GM21723 (cell line): ENCODE measurements around the gene PACRG.

Experiments
- ATAC-seq: cut with Tn5 transposase; IDR thresholded peaks from one replicate; pipeline ENCODE4 v1.9.1; 2021; ENCODE audit warnings: mild to moderate bottlenecking, moderate library complexity; ENCODE audit not compliant: unreplicated experiment

PACRG gene

DNA sequence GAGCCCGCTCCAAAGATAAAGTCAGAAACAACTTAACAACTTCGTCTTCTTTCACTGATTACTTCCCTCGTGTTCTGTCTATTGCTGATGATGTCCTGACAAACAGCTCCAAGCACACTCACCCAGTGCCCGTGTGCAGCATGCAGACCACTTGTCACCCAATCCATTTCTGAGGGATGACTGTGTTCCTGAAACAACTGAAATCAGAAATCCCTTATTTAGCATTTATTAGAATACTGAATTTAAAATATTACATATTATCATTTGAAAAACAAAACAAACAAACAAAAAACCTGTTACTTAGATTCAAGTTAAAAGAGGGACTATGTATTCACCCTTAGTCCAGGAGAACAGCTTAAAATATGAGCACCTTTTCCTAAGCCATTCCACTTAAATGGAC, 463.0 kb downstream of the PACRG start:
- ATAC-seq: no peak

DNA sequence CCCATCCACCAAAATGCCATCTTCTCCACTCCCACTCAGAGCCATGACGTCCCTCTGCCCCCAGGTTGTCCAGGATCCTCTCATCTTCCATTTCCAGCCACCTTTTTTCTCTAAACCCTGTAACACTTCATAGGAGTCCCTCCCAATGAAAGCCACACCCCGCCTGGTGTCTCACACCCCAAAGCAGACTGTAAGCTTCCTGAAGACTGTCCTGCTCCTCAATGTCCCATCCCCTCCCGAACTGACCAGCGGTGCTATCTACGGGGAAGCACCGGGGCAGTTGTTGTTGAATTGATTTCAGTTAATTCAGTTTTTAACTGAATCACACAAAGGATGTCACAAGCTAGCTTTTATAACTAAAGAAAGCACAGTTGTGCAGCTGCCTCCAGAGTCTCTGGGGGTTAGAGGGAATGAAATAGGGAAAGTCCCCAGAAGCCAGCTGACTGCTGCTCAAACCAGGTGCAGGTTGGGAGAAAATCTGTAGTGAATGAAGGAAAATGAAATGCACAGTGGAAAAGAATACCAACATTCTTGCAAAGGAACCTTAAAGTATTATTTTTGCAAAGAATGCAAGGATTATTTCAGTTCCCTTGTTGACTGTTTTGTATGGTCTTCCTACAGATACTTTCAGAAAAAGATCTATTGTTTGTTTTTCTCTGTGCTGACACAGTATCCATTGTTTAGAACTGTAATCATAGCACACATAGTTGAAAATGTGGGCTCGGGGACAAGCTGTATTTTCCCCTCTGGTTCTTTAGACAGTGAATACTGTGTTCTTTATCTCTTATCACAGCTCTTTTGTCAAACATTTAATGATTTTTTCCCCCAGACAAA, 464.1 kb downstream of the PACRG start:
- no peak for ATAC-seq

GRCh38 chr6:163192591-163192990, 464.8 kb downstream of the PACRG start:
- ATAC-seq: no peak

- ATAC-seq: no peak
These were observed 465.6 kb downstream of the PACRG start for GRCh38 chr6:163193326-163193725.

GRCh38 chr6:163195721-163196691, 468.2 kb downstream of the PACRG start:
- ATAC-seq: no peak

- ATAC-seq: no peak
These were observed 470.1 kb downstream of the PACRG start for GRCh38 chr6:163197839-163198238.

GRCh38 chr6:163198396-163198795, 470.6 kb downstream of the PACRG start:
- ATAC-seq: no peak

GRCh38 chr6:163199371-163199770, 471.6 kb downstream of the PACRG start:
- ATAC-seq: no peak

GRCh38 chr6:163200289-163200688, 472.5 kb downstream of the PACRG start:
- no peak for ATAC-seq

GRCh38 chr6:163200694-163201093, 472.9 kb downstream of the PACRG start:
- ATAC-seq: no peak

- ATAC-seq: no peak
These were observed 474.1 kb downstream of the PACRG start for GRCh38 chr6:163201855-163202254.

DNA sequence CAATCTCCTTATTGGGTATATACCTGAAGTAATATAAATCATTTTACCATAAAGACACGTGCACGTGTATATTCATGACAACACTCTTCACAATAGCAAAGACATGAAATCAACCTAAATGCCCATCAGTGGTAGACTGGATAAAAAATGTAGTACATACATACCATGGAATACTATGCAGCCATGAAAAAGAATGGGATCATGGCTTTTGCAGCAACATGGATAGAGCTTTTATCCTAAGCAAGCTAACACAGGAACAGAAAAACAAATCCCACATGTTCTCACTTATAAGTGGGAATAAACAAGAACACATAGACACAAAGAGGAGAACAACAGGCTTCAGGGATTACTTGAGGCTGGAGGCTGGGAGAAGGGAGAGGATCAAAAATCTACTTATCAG, 478.4 kb downstream of the PACRG start:
- no peak for ATAC-seq

DNA sequence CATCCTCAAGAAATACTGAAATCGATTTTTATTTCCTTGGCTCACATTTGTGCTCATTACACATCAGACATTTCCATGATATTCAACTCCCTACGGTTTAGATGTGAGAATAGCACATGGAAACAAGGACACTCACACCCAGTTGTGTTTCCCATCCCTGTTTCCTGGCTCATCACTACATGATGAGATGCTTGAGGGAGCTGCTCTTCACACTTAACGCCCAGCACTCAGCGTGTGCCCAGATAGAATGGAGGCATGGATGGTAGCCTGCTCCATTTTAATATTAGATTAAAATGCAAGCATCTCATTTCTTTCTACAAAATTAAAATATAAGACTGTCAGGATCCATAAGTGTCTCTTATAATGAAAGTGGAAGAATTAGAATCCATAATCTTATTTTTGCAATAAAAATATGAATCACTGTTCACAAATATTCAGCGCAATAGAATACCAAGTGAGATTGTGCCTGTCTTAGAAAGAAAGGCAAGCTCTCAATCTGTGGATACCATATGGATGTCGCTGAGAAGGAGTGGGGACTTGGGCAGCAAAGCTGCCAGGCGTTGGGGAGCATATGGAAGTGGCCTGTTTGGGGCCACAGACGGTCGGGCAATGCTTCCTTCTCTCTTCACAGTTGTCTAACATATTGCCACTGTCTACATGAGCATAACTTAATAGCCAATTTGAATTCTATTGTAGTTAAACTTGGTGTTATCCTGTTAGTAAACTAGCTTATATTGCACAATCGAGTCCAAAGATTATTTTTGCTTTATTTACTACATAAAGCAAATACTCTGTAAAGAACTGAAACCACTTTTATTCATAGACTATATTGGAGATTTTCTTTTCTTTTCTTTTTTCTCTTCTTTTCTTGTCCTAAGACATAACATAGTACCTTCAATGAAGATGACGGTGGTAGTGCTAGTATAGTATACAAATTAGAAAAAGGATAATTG, 479.9 kb downstream of the PACRG start:
- no peak for ATAC-seq

GRCh38 chr6:163209005-163209404, 481.2 kb downstream of the PACRG start:
- ATAC-seq: no peak

GRCh38 chr6:163212123-163212522, 484.3 kb downstream of the PACRG start:
- no peak for ATAC-seq

DNA sequence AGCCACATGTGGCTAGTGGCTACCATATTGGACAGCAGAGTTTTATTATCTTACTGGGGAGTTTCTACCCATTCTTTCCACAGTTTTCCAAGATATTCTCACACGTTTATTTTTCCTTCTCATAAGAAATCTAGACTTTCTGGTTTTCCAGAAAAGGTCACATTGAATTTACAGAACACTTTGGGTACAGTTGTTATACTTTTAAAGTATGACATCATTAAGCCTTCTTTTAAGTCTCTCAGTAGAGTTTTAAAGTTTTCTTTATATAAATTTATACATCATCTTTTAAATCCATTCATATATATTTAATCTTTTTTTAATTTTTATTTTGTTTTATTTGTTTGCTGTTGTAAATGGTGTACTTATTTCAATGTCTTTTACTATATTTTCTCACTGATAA, 486.5 kb downstream of the PACRG start:
- ATAC-seq: no peak

DNA sequence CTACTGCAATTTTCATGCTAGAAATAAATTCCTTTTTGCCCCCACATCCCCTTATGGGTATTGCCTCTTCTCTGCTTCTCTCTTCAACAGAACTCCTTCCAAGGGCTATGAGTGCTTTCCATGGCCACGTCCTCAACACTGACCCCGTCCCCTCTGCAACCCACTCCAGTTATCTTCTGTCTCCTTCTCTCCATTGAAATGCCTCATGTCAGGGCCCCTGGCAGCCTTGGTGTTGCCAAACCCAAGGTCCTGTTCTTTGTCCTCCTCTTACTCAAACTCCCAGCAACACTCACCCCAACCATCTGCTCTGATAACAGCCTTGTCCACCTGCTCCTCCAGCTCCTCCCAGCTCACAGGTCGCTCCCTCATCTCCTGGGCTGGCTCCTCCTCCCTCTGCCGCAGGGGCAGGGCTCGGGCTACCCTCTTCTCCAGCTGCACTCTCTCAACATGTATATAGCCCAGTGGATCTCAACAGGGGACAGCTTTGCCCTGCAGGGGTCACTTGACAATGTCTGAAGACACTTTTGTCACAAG, 490.7 kb downstream of the PACRG start:
- ATAC-seq: no peak

- no peak for ATAC-seq
These were observed 498.5 kb downstream of the PACRG start for GRCh38 chr6:163226181-163226835.

GRCh38 chr6:163226836-163227485, 499.2 kb downstream of the PACRG start:
- ATAC-seq: no peak
